ENCODE data around the gene PKP4.
"Not testable (repeated sequence)": the region's sequence is repeated elsewhere in the genome, so short reads cannot be mapped to it uniquely, and the experiment has no call there.

PKP4 gene

DNA sequence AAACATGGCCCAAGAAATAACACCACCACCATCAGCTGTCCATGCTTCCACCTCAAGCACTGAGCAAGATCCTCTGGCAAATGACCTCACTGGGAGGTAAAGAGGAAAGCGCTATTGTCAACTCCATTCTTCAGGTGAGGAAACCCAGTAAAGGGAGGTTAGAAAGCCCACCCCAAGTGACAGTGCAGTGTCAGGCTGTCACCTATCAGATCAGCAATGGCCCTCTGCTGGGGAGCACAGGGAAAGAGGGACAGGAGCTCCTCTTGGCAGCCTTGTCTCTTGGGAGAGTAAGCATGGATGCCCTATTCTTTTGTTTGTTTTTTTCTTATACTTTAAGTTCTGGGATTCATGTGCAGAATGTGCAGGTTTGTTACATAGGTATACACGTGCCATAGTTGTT is 234.1 kb downstream of the PKP4 start:
- DNase-seq (ENCODE audit: extremely low read depth, low read depth) = no peak
- H3K4me3 ChIP-seq (replicated peaks; ENCODE audit: low read depth, low read length) = no peak overlapping the region
- no peak for TF ChIP-seq CTCF (IDR thresholded peaks at IDR 0.05; ENCODE audit: low read depth, low read length, missing control alignments)

GRCh38 chr2:158691619-158692018 is 234.9 kb downstream of the PKP4 start:
- DNase-seq (ENCODE audit: extremely low read depth, low read depth) = no peak
- no peak overlapping the region for H3K4me3 ChIP-seq (replicated peaks; ENCODE audit: low read depth, low read length)
- no peak for TF ChIP-seq CTCF (IDR thresholded peaks at IDR 0.05; ENCODE audit: low read depth, low read length, missing control alignments)

DNA sequence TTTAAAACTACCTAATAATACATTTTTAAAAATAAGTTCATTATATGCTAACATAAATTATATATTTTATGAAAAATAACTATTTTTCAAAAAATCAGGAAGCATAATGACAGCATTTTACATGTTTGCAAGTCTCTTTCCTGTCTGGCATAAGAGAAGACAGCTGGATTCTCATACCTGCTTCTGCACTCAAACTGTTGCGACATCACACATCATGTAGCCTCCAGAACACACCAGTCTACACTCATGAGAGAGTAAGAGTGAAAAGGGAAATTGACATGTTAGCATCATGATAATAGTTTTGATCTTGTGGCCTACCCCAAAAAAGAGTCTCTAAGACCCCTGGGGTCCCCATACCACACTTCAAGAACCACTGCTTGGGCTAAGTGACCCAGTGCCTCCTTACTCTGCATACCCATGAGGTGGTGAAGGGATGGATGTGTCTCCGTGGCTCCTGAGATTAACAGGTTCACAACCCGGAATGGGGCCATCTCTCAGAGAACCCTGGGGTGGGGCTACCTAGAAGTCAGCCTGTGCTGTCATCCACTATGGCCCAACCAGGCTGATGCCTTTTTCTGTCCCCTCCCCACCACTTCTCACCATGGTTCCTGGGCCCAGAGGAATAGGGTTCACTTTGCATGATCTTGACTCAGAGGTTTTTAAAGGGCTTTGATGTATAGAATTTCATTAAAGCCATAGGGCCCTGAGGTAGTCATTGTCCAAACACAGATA is 235.8 kb downstream of the PKP4 start:
- no peak for TF ChIP-seq CTCF (IDR thresholded peaks at IDR 0.05; ENCODE audit: low read depth, low read length, missing control alignments)
- no peak for DNase-seq (ENCODE audit: extremely low read depth, low read depth)
- H3K4me3 ChIP-seq (replicated peaks; ENCODE audit: low read depth, low read length) = no peak overlapping the region

DNA sequence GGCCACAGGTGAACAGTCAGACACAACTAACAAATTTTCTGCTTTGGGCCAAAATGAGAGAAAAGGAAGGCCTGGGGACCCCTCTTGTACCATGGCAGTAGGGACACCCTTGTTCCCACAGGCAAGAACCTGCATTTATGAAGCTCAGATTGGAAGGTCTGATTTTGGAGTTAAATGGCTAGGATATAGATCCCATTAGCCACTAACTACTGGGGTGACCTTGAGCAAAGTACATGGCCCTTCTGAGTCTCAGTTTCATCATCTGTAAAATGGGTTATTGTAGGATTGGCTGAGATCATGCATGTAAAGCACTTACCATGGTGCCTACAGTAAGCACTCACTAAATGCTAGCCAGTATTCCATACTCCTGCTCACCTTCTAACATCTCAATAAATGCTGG is 236.7 kb downstream of the PKP4 start:
- no peak for DNase-seq (ENCODE audit: extremely low read depth, low read depth)
- H3K4me3 ChIP-seq (replicated peaks; ENCODE audit: low read depth, low read length) = no peak overlapping the region
- no peak for TF ChIP-seq CTCF (IDR thresholded peaks at IDR 0.05; ENCODE audit: low read depth, low read length, missing control alignments)

- DNase-seq (ENCODE audit: extremely low read depth, low read depth) = no peak
- TF ChIP-seq CTCF (IDR thresholded peaks at IDR 0.05; ENCODE audit: low read depth, low read length, missing control alignments) = no peak
- no peak overlapping the region for H3K4me3 ChIP-seq (replicated peaks; ENCODE audit: low read depth, low read length)
These were observed 238.6 kb downstream of the PKP4 start for GRCh38 chr2:158695305-158695704.

DNA sequence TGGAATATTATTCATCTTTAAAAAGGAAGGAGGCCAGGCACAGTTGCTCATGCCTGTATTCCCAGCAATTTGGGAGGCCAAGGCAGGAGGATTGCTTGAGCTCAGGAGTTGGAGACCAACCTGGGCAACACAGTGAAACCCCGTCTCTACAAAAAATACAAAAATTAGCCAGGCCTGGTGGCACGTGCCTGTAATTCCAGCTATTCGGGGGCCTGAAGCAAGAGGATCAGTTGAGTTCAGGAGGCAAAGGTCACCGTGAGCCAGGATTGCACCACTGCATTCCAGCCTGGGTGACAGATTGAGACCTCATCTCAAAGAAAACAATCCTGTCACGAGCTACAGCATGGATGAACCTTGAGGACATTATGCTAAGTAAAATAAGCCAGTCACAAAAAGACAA is 239.0 kb downstream of the PKP4 start:
- not testable (repeated sequence) for DNase-seq (ENCODE audit: extremely low read depth, low read depth); H3K4me3 ChIP-seq (replicated peaks; ENCODE audit: low read depth, low read length)

DNA sequence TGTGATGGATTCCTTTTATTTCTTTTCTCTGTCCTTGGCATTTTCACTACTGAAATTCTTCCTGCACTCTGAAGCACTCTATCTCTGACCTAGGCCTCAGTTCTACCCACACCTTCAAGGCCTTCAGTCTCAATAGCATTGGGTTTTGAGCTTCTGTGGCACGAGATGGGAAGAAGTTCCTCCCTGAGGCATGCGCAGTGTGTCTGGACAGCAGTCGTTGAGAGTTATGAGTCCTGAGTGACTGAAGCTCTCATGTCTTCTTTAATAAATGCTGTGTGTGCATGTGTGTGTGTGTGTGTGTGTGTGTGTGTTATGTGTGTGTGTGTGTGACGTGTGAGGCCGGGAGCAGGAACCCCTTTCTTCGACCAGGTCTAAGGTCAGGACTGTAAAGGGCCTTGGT is 242.6 kb downstream of the PKP4 start:
- no peak for TF ChIP-seq CTCF (IDR thresholded peaks at IDR 0.05; ENCODE audit: low read depth, low read length, missing control alignments)
- DNase-seq (ENCODE audit: extremely low read depth, low read depth) = no peak
- H3K4me3 ChIP-seq (replicated peaks; ENCODE audit: low read depth, low read length) = no peak overlapping the region
